ENCODE measurements around the gene CTSE. TPM values are rescaled to one million over a fixed set of nuclear protein-coding genes. Genes with fewer than 3 reads are reported as not detected.
"Not testable (repeated sequence)": the region's sequence is repeated elsewhere in the genome, so short reads cannot be mapped to it uniquely, and the experiment has no call there.

Gene CTSE
- total RNA-seq, 2 experiments from 2014 or later, result not detected

DNA sequence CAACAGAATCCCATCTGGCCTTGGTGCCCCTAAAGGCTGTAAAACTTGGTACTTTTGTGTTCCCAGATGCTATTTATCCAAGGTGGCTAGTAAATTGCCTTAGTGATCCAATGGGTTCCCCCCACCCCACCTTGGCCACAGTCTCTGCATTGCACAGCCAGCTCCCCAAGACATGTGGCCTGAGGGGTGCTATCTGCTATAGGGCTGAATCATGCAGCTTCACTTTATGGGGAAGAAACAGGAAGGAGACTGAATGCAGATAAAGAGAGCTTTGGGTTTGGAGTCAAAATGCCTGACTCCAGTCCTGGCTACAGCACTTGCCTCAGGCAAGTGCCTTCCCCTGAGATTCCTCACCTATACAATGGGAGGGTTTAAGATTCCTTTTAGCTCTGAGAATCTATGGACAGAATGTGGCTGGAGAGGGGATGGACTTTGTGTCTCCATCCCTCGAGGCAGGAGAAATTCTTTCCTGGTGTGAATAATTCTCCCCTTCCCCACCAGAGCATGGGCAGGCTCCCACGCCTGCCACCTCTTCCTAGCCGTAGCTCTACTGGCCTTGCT, 35.7 kb upstream of the CTSE start:
- no peak for TF ChIP-seq CTCF (IDR thresholded peaks at IDR 0.05)
- ATAC-seq (no peak), DNase-seq (no peak)
- H3K36me3 Mint-ChIP-seq (ENCODE audit: low read depth), result no peaks in the 10 kb centered on the region
- no peaks in the 10 kb centered on the region for H3K4me1 Mint-ChIP-seq (ENCODE audit: low read depth)
- H3K4me3 Mint-ChIP-seq, result no peak overlapping the region
- H3K27ac Mint-ChIP-seq, result no peak overlapping the region
- intact Hi-C loops (cut with micrococcal nuclease), result no loop called here
- ChIA-PET CTCF (interaction anchor here (1.1 kb wide), 1 partner anchor 30 kb away, joined by 3 read pairs; no protein-coding TSS in a partner anchor), POLR2A (interaction anchor here (0.8 kb wide), 1 partner anchor 19 kb away, joined by 3 read pairs; no protein-coding TSS in a partner anchor)
- peaks cover 3% of the 10 kb centered on the region for H3K9me3 Mint-ChIP-seq
- no peaks in the 10 kb centered on the region for H3K27me3 Mint-ChIP-seq

DNA sequence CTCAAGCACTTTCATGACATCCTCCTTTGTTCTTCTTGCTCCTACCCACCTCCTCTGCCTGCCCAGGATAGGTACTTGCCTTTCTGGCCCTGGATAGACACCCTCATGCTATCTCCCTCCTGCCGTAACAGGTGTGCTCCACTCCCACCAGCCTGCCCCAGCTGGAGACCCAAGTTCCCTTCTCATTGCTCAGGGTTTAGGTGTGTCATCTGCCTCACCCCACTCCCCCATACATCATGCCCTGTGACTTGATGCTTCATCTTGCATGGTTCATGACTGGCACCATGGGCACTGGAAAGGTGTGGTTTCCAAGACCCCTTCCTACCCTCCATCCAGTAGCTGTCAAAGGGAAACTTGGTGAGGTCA, 35.2 kb upstream of the CTSE start:
- H3K27ac Mint-ChIP-seq, result no peak overlapping the region
- ATAC-seq (no peak), DNase-seq (no peak)
- H3K9me3 Mint-ChIP-seq, result peaks cover 3% of the 10 kb centered on the region
- H3K36me3 Mint-ChIP-seq (ENCODE audit: low read depth), result no peaks in the 10 kb centered on the region
- no peak for TF ChIP-seq CTCF (IDR thresholded peaks at IDR 0.05)
- intact Hi-C loops (cut with micrococcal nuclease), result no loop called here
- H3K4me1 Mint-ChIP-seq (ENCODE audit: low read depth), result no peaks in the 10 kb centered on the region
- H3K27me3 Mint-ChIP-seq, result no peaks in the 10 kb centered on the region
- POLR2A ChIA-PET, result interaction anchor here (0.8 kb wide), 1 partner anchor 19 kb away, joined by 3 read pairs; no protein-coding TSS in a partner anchor
- no peak overlapping the region for H3K4me3 Mint-ChIP-seq
- CTCF ChIA-PET, result interaction anchor here (4.9 kb wide), 1 partner anchor 29 kb away, joined by 22 read pairs; no protein-coding TSS in a partner anchor

- H3K4me3 Mint-ChIP-seq; intact Hi-C loops (cut with micrococcal nuclease); H3K27ac Mint-ChIP-seq; H3K36me3 Mint-ChIP-seq (ENCODE audit: low read depth); H3K4me1 Mint-ChIP-seq (ENCODE audit: low read depth); H3K9me3 Mint-ChIP-seq; H3K27me3 Mint-ChIP-seq; DNase-seq; ATAC-seq: not testable (repeated sequence)
- ChIA-PET POLR2A (interaction anchor here (0.8 kb wide), 1 partner anchor 18 kb away, joined by 3 read pairs; no protein-coding TSS in a partner anchor), CTCF (interaction anchor here (1.5 to 4.9 kb wide), 2 partner anchors 28 to 81 kb away, joined by 5 to 22 read pairs; no protein-coding TSS in a partner anchor)
These were observed 34.7 kb upstream of the CTSE start for GRCh38 chr1:206058289-206058926.

DNA sequence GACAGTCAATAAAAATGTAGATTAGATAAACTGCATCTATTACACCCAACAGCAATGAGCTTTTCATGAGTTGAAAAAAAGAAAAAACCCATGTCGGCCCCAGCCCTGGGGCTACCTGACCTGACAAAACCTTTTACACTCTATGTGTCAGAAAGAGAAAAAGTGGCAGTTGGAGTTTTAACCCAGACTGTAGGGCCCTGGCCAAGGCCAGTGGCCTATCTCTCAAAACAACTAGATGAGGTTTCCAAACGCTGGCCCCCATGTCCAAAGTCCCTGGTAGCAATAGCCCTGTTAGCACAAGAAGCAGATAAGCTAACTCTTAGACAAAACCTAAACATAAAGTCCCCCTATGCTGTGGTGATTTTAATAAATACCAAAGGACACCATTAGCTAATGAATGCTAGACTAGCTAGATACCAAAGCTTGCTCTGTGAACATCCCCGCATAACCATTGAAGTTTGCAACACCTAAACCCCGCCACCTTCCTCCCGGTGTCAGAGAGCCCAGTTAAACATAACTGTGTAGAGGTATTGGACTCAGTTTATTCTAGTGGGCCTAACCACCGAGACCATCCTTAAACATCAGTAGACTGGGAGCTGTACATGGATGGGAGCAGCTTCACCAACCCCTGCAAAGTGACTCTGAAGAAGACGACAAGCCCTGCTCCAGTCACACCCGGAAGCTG, 32.1 kb upstream of the CTSE start:
- POLR2A ChIA-PET, result interaction anchor here (1.0 to 1.3 kb wide), 2 partner anchors 11 to 78 kb away, joined by 3 read pairs; no protein-coding TSS in a partner anchor
- H3K27me3 Mint-ChIP-seq; H3K4me3 Mint-ChIP-seq; intact Hi-C loops (cut with micrococcal nuclease); H3K27ac Mint-ChIP-seq; ATAC-seq; H3K9me3 Mint-ChIP-seq; DNase-seq; H3K36me3 Mint-ChIP-seq (ENCODE audit: low read depth): not testable (repeated sequence)
- CTCF ChIA-PET, result interaction anchor here (0.7 to 4.9 kb wide), 6 partner anchors 11 to 840 kb away, joined by 3 to 22 read pairs (median 4); no protein-coding TSS in a partner anchor
- peaks cover 19% of the 10 kb centered on the region for H3K4me1 Mint-ChIP-seq (ENCODE audit: low read depth)

DNA sequence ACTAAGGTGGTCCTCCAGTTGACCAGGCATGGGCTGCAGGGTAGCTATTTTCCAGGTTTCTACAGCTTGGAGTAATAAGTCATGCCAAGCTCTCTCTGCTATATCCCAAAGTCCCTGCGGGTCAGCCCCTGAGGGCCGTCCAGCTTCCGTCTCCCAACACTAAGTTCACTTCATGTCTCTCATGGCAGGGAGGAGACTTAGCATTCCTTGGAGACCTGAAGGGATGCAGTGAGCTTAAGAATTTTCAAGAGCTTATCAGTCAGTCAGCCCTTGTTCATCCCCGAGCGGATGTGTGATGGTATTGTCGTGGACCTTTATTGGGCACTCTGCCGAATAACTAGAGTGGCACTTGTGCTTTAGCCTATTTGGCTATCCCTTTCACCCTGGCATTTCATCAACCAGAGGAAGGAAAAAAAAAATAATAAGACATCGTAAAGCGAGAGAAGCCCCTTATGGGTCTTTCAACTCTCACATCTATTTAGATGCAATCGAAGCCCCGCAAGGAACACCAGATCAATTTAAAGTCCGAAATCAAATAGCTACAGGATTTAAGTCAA, 31.5 kb upstream of the CTSE start:
- peaks cover 26% of the 10 kb centered on the region for H3K4me1 Mint-ChIP-seq (ENCODE audit: low read depth)
- ChIA-PET POLR2A (interaction anchor here (1.0 to 1.3 kb wide), 2 partner anchors 12 to 78 kb away, joined by 3 read pairs; no protein-coding TSS in a partner anchor), CTCF (interaction anchor here (0.7 to 4.9 kb wide), 6 partner anchors 10 to 840 kb away, joined by 3 to 22 read pairs (median 4); no protein-coding TSS in a partner anchor)
- H3K4me3 Mint-ChIP-seq; ATAC-seq; DNase-seq; H3K27me3 Mint-ChIP-seq; H3K27ac Mint-ChIP-seq; H3K36me3 Mint-ChIP-seq (ENCODE audit: low read depth); intact Hi-C loops (cut with micrococcal nuclease); H3K9me3 Mint-ChIP-seq: not testable (repeated sequence)

- peaks cover 37% of the 10 kb centered on the region for H3K4me1 Mint-ChIP-seq (ENCODE audit: low read depth)
- DNase-seq; H3K4me3 Mint-ChIP-seq; H3K9me3 Mint-ChIP-seq; H3K36me3 Mint-ChIP-seq (ENCODE audit: low read depth); intact Hi-C loops (cut with micrococcal nuclease); ATAC-seq; POLR2A ChIA-PET; H3K27me3 Mint-ChIP-seq; H3K27ac Mint-ChIP-seq: not testable (repeated sequence)
- CTCF ChIA-PET, result interaction anchor here (1.1 kb wide), 1 partner anchor 24 kb away, joined by 3 read pairs; no protein-coding TSS in a partner anchor
These were observed 29.9 kb upstream of the CTSE start for GRCh38 chr1:206053616-206054015.

DNA sequence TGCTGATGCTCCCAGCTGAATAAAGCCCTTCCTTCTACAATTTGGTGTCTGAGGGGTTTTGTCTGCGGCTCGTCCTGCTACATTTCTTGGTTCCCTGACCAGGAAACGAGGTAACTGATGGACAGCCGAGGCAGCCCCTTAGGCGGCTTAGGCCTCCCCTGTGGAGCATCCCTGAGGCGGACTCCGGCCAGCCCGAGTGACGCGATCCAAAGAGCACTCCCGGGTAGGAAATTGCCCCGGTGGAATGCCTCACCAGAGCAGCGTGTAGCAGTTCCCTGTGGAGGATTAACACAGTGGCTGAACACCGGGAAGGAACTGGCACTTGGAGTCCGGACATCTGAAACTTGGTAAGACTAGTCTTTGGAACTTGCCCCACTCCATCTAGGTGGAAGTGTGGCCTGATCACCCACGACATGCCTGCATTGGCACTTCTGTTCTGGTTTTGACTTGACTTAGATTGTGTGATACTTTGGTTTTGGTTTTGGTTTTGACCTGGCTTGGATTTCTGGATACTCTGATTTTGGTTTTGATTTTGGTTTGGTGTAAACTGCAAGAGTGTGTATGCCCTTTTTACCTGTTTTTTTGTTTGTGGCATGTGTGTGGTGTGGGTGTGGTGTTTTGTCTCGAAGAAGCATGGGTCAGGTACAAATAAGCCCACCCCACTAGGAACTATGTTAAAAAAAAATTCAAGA, 29.4 kb upstream of the CTSE start, which contains the start of gene RHEX:
Gene RHEX (plus strand): TSS at position 255 of the 692 bp plus-strand sequence. CDS start 44,656 bp downstream, outside the sequence.
- peak; percentile 44 for DNase-seq
- H3K27me3 Mint-ChIP-seq; H3K9me3 Mint-ChIP-seq; H3K4me3 Mint-ChIP-seq; H3K27ac Mint-ChIP-seq; CTCF ChIA-PET; intact Hi-C loops (cut with micrococcal nuclease); H3K36me3 Mint-ChIP-seq (ENCODE audit: low read depth); POLR2A ChIA-PET: not testable (repeated sequence)
- peaks cover 37% of the 10 kb centered on the region for H3K4me1 Mint-ChIP-seq (ENCODE audit: low read depth)
- peak; percentile 10 for ATAC-seq

GRCh38 chr1:206052231-206052865, 28.7 kb upstream of the CTSE start:
- H3K9me3 Mint-ChIP-seq, H3K27ac Mint-ChIP-seq, POLR2A ChIA-PET: not testable (repeated sequence)

More at GRCh38 chr1:206052231-206052865, 28.7 kb upstream of the CTSE start:
- intact Hi-C loops (cut with micrococcal nuclease); ATAC-seq; H3K36me3 Mint-ChIP-seq (ENCODE audit: low read depth); H3K4me3 Mint-ChIP-seq; H3K27me3 Mint-ChIP-seq; DNase-seq: not testable (repeated sequence)
- CTCF ChIA-PET, result interaction anchor here (2.3 kb wide), 1 partner anchor 22 kb away, joined by 9 read pairs; no protein-coding TSS in a partner anchor
- peaks cover 37% of the 10 kb centered on the region for H3K4me1 Mint-ChIP-seq (ENCODE audit: low read depth)
